K562 treated with DMSO at 1 percent for 4 hours (cell line): ENCODE data around the gene FES. TPM values are rescaled to one million over a fixed set of nuclear protein-coding genes. Genes with fewer than 3 reads are reported as not detected.

Experiments used
- total RNA-seq: library from RNA; unstranded; fragments of 300-600 nt; gene quantifications from 2 replicates; pipeline ENCODE4 v1.2.3, GENCODE V29; 2022; ENCODE audit not compliant: insufficient read depth

FES gene
- 2.9 and 4.5 TPM in 2 replicates for total RNA-seq

GRCh38 chr15:90883976-90884718 lies at the start of gene FES:
Gene FES, plus strand, starts transcription at chr15:90884504. Its CDS starts 542 bp downstream, at chr15:90885046.

DNA sequence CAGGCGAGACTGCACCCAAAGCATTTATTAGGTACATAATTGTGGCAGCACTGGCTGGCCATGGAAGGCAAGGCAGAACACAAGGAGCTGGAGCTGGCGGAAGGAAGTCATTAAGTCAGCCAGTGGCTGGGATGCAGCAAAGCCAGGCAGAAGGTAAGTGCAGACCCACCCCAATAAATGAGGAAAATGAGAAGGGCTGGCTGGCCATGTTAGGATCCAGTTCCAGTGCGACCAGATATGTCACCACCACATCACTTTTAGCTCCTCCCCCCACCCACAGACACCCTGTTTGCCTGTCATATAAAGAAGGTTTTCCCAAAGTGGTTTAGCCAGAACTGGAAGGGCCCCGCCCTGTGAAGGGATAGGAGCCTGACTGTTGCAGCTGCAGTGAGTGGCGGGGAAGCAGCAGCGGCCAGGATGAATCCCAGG lies 16.0 kb upstream of the FES start, which contains the start of gene FURIN:
Gene FURIN, plus strand, starts transcription at position 328 of the 429 bp plus-strand sequence. CDS start 7,153 bp downstream, outside the sequence.

GRCh38 chr15:90902840-90903732 lies 18.8 kb downstream of the FES start, which contains the start of gene MAN2A2:
Gene MAN2A2, plus strand, starts transcription at chr15:90903302. Its CDS starts 906 bp downstream, at chr15:90904208.

GRCh38 chr15:90931828-90932659 lies 47.7 kb downstream of the FES start, which contains the start of gene HDDC3:
Gene HDDC3, minus strand, starts transcription at chr15:90932549. Its CDS starts 9 bp downstream, at chr15:90932540.

DNA sequence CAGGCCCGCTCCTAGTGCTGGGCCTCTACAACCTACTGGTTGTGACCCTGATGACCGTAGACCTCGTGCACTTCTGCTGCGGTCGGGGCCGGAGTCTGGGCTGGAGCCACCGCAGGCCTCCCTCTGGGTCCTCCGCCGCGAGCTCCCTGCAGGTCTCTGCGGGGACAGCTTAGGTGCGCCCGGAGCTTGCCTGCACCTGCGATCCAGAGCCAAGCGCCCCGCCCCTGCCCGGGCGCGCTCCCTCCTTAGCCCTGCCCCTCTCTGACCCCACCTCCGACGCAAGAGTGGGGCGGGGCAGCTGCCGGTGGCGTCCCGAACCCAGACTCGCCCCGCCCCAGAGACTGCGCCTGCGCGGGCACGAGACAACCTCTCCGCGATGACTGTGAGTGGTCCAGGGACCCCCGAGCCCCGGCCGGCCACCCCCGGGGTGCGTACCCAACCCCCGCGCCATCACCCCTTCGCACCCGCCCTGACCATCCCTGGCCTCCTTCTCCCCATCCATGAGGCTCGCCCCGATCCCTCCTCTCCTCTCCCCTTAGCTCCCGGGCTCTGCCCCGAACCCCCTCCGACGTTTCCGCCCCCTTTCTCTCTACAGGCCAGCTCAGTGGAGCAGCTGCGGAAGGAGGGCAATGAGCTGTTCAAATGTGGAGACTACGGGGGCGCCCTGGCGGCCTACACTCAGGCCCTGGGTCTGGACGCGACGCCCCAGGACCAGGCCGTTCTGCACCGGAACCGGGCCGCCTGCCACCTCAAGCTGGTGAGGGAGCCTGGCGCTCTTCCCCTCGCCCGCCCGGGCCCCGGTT lies 50.8 kb downstream of the FES start, which contains the start of gene UNC45A:
Gene UNC45A, plus strand, starts transcription at position 337 of the 803 bp plus-strand sequence. Its CDS starts 40 bp downstream, at position 377.

Other genes starting within 250 kb of the FES start
- 16.0 and 24.3 TPM in 2 replicates for gene BLM, start 167.2 kb upstream of the FES start, total RNA-seq
- gene FURIN, start 15.9 kb upstream of the FES start, total RNA-seq: 72.3 and 110 TPM in 2 replicates
- 106 and 153 TPM in 2 replicates for gene MAN2A2, start 18.8 kb downstream of the FES start, total RNA-seq
- gene HDDC3, start 48.0 kb downstream of the FES start, total RNA-seq: 9.4 and 14.4 TPM in 2 replicates
- gene UNC45A, start 50.8 kb downstream of the FES start, total RNA-seq: 80.1 and 81.2 TPM in 2 replicates
- 32.7 and 33.8 TPM in 2 replicates for gene RCCD1, start 70.4 kb downstream of the FES start, total RNA-seq
- gene PRC1, start 110.0 kb downstream of the FES start, total RNA-seq: 112 and 139 TPM in 2 replicates
- gene VPS33B, start 138.1 kb downstream of the FES start, total RNA-seq: 11.9 and 17.8 TPM in 2 replicates
- gene SV2B, start 215.8 kb downstream of the FES start, total RNA-seq: 0.16 TPM in 1 of 2 replicates, not detected in the other